GM19351 (cell line): ENCODE data around the gene G2E3.

ENCODE experiments used
- ATAC-seq: cut with Tn5 transposase; IDR thresholded peaks from one replicate; pipeline ENCODE4 v1.9.1; 2021; ENCODE audit warnings: mild to moderate bottlenecking, moderate library complexity; ENCODE audit not compliant: unreplicated experiment

G2E3 gene

DNA sequence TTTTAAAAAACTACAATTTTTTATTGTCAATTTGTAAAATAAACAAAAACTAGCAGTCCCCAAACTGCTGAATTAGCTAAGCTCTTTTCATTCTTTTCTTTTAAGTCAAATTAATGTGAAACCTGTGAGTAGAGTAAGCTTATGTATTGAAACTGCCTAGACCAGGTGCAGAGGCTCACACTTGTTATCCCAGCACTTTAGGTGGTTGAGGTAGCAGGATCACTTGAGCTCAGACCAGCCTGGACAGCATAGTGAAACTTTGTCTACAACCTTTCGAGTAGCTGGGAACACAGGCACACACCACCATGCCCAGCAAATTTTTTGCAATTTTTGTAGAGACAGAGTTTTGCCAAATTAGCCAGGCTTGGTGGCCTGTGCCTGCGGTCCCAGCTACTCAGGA is 89.5 kb downstream of the G2E3 start:
- ATAC-seq: no peak

DNA sequence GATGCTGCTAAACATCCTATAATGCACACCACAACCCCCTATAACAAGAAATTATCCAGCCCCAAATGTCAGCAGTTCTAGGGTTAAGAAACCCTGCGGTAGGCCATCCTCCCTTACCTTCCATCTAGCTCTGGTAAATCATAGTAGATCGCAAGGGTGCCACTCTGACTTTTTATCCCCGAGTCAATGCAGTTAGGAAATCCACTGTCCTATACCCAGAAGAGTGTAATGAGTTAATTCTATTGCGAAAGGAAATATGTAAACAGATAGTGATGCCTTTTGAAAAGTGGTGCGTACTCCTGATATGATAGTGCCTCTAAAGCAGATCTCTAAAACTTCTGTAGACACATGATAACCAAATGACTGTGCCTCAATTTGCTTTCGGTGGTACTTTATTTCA is 93.0 kb downstream of the G2E3 start:
- no peak for ATAC-seq

DNA sequence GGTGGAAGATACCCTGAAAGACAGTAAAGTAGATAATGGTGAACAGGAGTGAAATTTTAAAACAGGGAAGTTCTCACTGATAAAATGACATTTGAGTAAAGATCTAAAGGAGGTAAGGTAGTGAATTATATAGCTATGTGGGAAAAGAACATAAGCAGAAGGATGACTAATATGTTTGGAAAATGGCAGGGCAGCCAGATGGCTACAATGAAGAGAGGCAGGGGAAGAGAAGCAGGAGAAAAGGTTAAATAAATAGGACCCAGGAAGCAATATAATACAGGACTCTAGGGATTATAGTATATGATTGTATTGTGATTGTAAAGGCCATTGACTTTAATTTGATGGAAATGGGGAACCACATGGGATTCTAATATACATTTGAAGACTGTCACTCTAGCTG is 96.2 kb downstream of the G2E3 start:
- ATAC-seq: no peak

DNA sequence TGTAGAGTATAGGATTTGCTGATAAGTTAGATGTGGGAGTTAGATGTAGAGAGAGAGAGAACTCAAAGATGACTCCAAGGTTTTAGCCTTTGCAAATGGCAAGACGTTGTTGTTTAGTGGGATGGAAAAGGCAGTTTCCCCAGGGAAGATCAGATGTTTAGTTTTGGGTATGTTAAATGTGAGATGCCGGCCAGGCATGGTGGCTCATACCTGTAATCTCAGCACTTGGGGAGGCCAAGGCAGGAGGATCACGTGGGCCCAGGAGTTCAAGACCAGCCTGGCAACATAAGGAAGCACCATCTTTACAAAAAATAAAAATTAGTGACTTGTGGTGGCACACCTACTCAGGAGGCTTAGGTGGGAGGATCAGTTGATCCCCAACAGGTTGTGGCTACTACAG is 96.7 kb downstream of the G2E3 start:
- no peak for ATAC-seq

DNA sequence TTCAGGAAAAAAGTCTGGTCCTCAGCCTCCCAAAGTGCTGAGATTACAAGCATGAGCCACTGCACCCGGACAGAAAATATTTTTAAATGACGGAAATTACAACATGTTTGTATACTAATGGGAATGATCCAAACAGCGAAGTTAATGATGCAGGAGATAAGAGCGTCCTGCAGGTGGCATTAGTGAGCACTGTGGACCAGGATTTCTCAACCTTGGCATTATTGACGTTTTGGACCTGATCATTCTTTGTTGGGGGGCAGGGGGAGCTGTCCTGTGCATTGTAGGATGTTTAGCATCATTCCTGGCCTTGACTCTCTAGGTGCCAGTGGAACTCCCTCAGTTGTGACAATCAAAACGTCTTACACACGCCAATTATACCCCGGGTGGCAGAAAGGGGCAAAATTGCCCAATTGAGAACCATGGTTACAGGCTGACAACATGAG is 97.3 kb downstream of the G2E3 start:
- no peak for ATAC-seq

DNA sequence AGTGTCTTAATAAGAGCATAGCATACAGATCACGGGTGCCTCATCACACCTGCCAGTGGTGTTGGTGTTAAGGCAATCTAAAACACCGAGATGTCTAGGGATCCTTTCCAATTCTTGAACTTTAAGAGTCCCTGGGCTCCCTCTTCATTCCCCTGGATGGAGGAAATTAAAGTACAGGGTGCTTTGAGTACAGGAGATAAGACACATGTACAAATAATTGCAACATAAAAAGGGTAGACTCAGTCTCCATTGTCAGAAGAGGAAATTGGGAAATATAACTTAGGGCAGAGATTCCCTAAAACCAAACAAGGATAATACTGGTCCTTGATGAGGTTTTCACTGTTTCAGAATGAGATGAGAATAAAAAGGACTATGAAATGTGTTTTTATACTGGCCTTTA is 98.1 kb downstream of the G2E3 start:
- ATAC-seq: no peak

DNA sequence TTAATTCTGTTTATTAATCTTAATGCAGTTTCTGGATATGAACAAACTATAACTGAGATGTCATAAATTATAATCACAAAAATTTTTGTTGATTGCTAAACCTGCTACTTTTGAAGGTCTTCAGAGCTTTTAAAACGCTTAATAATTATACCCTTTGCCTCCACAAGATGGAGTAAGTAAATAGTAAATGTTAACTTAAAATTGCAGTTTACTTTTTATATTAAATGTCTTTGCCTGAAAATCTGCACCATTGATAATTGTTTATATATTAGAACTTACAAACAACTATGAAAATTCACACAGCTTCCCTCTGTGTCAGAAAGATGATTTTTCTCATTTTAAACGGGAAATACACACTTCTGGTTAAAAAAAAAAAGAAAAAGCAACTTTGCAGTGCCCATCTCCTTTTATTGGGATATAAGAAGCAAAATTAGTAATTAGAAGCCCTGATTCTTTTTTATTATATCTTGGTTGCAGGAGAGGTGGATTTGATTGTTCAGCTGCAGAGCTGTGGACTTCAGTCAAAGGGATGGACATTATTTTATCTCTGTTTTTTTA is 98.7 kb downstream of the G2E3 start:
- no peak for ATAC-seq

DNA sequence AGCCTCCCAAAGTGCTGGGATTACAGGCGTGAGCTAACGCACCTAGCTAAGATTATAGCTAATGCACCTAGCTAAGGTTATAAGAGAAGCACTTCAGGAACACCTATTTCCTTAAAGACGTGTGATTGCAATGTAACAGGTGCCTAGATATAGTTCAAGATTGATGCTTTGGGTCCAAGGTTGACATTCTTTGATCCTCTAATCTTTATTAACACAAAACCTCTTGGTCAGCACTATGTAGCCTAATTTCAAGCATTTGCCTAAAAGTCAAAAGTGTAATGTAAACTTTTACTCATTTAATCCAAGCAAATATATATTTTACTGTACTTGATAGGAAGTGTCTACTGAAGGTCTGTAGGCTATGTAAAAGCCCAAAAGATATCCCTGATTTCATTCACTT is 99.7 kb downstream of the G2E3 start:
- no peak for ATAC-seq

DNA sequence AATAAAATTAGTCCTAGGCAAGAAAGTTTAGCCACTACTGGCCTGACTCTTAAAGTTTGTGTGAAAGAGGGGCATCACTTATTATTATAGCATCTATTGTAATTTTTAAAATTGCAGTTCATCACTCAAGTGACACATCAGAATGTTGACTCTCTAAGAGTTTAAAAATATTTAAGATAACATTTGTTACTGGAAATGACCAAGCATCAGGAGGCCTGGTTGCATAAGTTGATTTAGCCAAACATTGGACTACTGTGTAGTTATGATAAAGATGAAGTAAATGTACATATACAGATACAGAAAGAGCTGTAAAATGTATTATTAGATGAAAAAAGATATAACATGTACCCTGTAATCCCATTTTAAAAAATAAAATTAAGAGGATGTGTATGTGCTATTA is 110.6 kb downstream of the G2E3 start:
- ATAC-seq: no peak
